ENCODE results near the gene CPNE5. TPM values are rescaled to one million over a fixed set of nuclear protein-coding genes. Genes with fewer than 3 reads are reported as not detected.

CPNE5 gene
- total RNA-seq, 2 donors from 2014 or later: 0.85 to 1.6 TPM

DNA sequence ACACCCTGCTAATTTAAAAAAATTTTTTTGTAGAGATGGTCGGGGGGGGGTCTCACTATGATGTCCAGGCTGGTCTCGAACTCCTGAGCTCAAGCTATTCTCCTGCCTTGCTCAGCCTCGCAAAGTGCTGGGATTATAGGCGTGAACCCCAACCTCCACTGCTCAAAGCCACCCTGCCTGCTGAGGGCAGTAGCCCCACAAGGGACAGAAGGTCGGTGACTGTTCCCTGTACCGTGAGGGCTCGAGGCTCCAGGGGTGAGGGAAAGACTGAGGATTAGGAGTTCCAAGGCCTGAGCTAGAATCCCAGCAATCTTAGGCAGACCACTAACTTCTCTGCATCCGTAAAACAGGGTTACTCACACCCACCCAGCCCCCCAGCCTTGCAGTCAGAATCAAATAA lies 51.1 kb downstream of the CPNE5 start:
- ATAC-seq (ENCODE audit: insufficient number of reproducible peaks, low FRiP score, low read depth) (no peak), DNase-seq (ENCODE audit: low spot score) (no peak)
- H3K4me1 ChIP-seq (ENCODE audit: control insufficient read depth in 1 of 2, low read depth in 2 of 2): no peaks in the 10 kb centered on the region
- H3K9me3 ChIP-seq: no peaks in the 10 kb centered on the region
- H3K36me3 ChIP-seq: no peaks in the 10 kb centered on the region
- TF ChIP-seq, protein P1, sequence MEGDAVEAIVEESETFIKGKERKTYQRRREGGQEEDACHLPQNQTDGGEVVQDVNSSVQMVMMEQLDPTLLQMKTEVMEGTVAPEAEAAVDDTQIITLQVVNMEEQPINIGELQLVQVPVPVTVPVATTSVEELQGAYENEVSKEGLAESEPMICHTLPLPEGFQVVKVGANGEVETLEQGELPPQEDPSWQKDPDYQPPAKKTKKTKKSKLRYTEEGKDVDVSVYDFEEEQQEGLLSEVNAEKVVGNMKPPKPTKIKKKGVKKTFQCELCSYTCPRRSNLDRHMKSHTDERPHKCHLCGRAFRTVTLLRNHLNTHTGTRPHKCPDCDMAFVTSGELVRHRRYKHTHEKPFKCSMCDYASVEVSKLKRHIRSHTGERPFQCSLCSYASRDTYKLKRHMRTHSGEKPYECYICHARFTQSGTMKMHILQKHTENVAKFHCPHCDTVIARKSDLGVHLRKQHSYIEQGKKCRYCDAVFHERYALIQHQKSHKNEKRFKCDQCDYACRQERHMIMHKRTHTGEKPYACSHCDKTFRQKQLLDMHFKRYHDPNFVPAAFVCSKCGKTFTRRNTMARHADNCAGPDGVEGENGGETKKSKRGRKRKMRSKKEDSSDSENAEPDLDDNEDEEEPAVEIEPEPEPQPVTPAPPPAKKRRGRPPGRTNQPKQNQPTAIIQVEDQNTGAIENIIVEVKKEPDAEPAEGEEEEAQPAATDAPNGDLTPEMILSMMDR (IDR thresholded peaks at IDR 0.05): no peak
- H3K4me3 ChIP-seq: no peak overlapping the region
- no peaks in the 10 kb centered on the region for H3K27me3 ChIP-seq (replicated peaks; ENCODE audit: insufficient read depth)
- no peak overlapping the region for H3K27ac ChIP-seq

DNA sequence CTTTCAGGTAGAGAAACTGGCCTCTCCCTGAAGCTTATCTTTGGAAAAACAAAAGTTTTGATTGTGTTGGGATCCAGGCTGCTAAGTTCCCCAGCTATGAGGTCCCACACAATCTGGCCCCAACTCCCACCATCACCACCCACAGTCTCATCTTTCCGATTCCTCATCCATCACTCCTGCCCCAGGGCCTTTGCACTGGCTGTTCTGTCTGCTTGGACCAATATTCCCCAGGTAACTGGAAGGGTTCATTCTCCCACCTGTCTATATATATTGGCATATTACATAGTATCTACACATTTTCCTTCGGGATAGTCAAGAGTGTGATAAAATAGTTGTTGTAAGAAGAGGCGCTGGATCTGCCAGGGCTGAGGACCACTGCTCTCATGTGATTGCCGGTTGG lies 52.0 kb downstream of the CPNE5 start:
- Histone ChIP-seq H3K4me3 (no peak overlapping the region), H3K27ac (no peak overlapping the region), H3K4me1 (ENCODE audit: control insufficient read depth in 1 of 2, low read depth in 2 of 2) (no peaks in the 10 kb centered on the region), H3K9me3 (no peaks in the 10 kb centered on the region), H3K27me3 (replicated peaks; ENCODE audit: insufficient read depth) (no peaks in the 10 kb centered on the region), H3K36me3 (no peaks in the 10 kb centered on the region)
- ATAC-seq (ENCODE audit: insufficient number of reproducible peaks, low FRiP score, low read depth): no peak
- DNase-seq (ENCODE audit: low spot score): no peak
- TF ChIP-seq, protein P1 (IDR thresholded peaks at IDR 0.05): no peak

DNA sequence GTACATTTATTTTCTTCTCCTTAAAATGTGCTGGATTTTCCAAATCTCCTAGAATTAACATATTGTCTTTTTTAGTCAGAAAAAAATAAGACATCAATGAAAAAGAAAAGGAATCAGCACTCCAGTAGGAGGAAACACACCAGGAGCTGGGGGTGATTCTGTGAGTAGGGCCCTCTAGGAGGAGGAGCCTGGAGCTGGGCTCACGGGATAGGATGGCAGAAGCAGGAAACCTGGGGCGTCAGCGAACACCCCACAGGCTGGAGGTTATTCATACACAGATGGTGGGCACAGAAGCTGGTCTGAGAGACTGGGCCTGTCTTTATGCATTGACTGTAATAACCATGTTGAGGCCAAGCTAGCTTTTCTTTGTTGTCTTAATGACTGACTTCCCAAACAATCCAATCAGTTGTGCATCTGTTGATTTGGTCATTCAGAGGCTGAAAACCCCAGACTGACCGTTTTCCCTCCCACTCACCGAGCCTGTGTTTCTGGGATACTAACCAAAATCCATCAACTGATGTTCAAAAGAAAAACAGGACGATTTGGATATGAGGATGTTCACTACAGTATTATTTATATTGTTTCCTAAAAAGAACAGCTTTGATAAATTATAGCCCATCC lies 53.1 kb downstream of the CPNE5 start:
- DNase-seq (ENCODE audit: low spot score) (no peak), ATAC-seq (ENCODE audit: insufficient number of reproducible peaks, low FRiP score, low read depth) (no peak)
- Histone ChIP-seq H3K27ac (no peak overlapping the region), H3K4me1 (ENCODE audit: control insufficient read depth in 1 of 2, low read depth in 2 of 2) (no peaks in the 10 kb centered on the region), H3K4me3 (no peak overlapping the region), H3K9me3 (no peaks in the 10 kb centered on the region), H3K36me3 (no peaks in the 10 kb centered on the region), H3K27me3 (replicated peaks; ENCODE audit: insufficient read depth) (no peaks in the 10 kb centered on the region)
- TF ChIP-seq, protein P1 (IDR thresholded peaks at IDR 0.05): no peak

DNA sequence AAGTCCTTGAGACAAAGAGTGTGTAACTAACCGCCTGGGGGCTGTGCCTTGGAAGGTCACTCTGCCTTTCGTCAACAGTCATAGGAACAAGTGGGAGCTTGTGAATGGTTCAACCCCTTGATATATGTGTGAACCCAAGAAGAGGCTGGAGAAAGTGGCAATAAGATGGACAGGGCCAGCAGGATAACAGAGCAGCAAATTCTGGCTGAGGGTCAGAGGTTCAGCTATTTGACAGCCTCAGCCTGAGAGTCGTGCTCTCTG lies 54.9 kb downstream of the CPNE5 start:
- no peaks in the 10 kb centered on the region for H3K36me3 ChIP-seq
- H3K4me1 ChIP-seq (ENCODE audit: control insufficient read depth in 1 of 2, low read depth in 2 of 2): no peaks in the 10 kb centered on the region
- TF ChIP-seq, protein P1 (IDR thresholded peaks at IDR 0.05): no peak
- no peaks in the 10 kb centered on the region for H3K27me3 ChIP-seq (replicated peaks; ENCODE audit: insufficient read depth)
- no peak overlapping the region for H3K4me3 ChIP-seq
- ATAC-seq (ENCODE audit: insufficient number of reproducible peaks, low FRiP score, low read depth) (no peak), DNase-seq (ENCODE audit: low spot score) (no peak)
- H3K9me3 ChIP-seq: no peaks in the 10 kb centered on the region
- no peak overlapping the region for H3K27ac ChIP-seq

DNA sequence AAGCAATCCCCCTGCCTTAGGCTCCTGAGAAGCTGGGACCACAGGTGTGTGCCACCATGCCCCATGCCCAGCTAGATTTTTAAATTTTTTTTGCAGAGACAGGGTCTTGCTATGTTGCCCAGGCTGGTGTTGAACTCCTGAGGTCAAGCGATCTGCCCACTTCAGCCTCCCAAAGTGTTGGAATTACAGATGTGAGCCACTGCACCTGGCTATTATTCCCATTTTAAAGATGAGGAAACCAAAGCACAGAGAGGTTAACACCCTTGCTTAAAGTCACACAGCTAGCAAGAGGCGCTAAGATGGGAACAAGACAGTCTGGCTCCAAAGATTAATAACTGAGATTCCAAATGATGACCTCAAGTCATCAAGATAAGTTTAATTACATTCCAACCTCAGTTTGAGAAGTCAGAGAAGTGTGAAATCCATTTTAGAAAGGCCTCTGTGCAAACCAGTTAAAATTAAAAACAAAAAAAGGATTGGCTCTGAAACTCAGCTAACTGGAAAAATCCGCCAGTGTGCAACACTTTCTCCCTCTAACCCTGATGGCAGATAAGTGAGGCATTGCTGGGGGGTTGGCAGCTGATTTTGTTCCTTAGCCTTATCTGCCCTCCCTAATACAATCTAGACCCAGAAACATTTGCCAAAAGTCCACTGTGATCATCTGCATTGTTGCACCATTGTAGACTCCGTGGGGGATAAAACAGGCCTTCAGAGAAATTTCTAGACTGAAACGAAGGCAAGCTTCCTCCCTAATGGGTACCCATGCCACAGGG lies 55.5 kb downstream of the CPNE5 start:
- TF ChIP-seq, protein P1 (IDR thresholded peaks at IDR 0.05): no peak
- ATAC-seq (ENCODE audit: insufficient number of reproducible peaks, low FRiP score, low read depth): no peak

More for the DNA sequence above, 55.5 kb downstream of the CPNE5 start:
- no peak for DNase-seq (ENCODE audit: low spot score)
- no peak overlapping the region for H3K4me3 ChIP-seq
- H3K36me3 ChIP-seq: no peaks in the 10 kb centered on the region
- H3K27ac ChIP-seq: no peak overlapping the region
- H3K4me1 ChIP-seq (ENCODE audit: control insufficient read depth in 1 of 2, low read depth in 2 of 2): no peaks in the 10 kb centered on the region
- no peaks in the 10 kb centered on the region for H3K9me3 ChIP-seq
- H3K27me3 ChIP-seq (replicated peaks; ENCODE audit: insufficient read depth): no peaks in the 10 kb centered on the region
